Fibroblast of gingiva (primary cell): ENCODE measurements around the gene ALG1.
"Not testable (repeated sequence)": the region's sequence is repeated elsewhere in the genome, so short reads cannot be mapped to it uniquely, and the experiment has no call there.

Source experiments
- DNase-seq: peaks from one replicate; pipeline ENCODE4 v3.0.0-alpha.2; 2011; ENCODE audit warnings: low read depth

ALG1 gene

DNA sequence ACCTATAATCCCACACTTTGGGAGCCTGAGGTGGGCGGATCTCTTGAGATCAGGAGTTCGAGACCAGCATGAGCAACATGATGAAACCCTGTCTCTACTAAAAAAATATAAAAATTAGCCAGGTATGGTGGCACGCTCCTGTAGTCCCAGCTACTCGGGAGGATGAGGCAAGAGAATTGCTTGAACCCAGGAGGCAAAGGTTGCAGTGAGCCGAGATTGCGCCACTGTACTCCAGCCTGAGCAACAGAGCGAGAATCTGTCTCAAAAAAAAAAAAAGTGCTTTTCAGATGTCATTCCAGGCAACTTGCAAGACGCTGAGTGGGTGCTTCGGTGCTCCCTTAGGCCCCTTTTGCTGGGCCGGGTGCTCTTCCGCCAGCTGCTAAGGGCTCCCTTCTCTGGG, 27.1 kb upstream of the ALG1 start:
- not testable (repeated sequence) for DNase-seq

DNA sequence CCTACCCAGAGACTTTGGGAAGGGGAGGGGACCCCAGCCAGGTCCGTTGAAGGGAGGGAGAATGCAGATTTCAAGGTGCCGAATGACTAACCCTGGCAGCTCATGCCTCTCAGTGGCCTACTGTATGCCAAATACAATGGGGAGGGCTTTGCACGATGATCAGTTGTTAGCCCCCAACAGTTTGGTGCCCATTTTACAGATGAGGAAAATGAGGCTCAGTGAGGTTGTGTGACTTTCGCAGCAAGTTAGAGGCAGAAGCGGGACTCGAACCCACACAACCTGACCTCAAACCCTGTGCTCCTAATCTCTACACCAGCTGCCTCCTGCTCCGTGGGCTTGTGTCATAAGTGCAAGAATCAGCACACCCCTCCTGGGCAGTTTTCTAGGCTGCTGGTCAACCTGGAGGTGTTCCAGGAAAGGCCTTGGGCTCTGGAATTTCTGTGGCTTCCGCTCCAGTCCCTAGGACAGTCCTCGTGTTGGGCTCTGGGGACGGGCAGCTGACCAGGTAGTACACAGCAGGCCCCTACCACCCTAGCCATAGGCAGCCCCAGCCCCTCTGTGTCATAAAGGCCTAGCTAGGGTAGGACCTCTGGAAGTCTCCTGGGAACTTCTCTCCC, 26.0 kb upstream of the ALG1 start:
- DNase-seq: no peak

DNA sequence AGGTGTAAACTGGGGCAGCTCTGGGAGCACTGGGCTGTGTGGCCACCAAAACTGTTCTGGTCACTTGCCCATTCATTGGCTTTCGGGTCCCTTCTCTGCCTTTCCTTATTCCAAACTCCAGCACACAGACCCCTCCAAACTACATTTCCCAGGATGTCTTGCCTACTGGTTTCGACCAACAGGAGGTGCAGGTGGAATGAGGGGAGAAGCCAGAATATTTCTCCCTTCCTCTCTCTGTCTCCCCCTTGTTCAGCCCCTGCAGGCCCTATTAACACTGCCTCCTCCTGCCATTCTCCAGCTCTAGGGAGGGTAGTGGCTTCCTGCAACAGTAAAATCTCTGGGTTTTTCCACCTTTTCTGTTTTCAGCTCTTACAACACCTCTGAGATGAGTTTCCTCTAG, 24.7 kb upstream of the ALG1 start:
- no peak for DNase-seq

DNA sequence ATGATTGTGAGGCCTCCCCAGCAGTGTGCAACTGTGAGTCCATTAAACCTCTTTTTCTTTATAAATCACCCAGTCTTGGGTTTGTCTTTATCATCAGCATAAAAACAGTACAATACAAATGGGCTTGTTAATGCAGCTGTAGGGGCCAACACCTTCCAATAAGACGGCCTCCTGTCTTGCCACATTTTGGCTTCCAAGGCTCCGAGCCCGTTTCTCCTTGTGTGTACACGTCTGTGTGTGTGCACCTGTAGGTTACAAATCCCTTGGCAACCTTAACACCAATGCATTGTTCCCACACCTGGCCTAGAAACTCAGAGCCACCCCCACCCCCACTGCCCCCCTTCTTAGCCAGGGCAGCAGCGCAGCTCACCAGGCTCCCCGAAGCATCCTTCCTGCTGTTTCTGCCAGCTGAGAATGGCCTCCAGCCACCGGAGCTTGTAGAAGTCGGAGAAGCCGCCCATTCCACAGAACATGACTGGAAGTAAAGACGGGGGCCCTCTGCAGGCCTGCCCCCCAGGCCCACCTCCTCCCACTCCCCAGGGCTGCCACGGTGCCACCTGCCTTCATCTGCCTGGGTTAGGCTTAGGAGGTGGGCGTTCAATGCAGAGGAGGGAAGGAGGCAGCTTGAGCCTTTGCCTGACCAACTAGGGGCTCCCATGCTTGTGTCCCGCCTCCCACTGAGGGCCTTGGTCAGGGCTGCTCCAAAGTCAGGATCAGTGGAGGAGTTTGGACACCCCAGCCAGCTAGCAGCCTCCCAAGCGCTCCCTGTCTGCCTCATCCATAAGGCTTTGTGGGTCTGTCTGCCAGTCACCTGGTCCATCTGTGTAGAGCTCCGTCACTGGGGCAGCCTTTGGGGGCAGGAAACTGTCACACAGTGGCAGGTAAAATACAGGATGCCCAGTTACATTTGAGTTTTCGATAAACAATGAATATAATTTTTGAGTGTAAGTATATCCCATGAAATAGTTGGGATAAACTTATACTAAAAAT, 16.5 kb upstream of the ALG1 start:
- no peak for DNase-seq

DNA sequence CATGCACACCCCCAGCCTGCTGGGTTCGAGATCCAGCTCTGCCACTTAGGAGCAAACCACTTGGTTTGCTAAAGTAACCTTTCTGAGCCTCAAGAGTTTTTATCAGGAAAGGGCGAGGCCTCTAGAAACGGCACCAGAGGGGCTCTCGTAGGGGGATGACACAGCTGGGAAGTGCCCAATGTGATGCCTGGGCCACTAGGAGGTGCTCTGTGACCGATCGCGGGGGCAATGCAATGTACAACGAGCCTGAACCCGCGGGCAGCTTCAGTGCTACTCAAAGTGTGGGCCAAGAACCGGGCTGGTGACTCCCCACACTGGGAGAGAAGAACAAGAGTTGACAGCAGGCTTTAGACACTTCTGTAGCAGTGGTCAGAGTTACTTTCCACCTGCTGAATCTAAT, 15.3 kb upstream of the ALG1 start:
- no peak for DNase-seq

DNA sequence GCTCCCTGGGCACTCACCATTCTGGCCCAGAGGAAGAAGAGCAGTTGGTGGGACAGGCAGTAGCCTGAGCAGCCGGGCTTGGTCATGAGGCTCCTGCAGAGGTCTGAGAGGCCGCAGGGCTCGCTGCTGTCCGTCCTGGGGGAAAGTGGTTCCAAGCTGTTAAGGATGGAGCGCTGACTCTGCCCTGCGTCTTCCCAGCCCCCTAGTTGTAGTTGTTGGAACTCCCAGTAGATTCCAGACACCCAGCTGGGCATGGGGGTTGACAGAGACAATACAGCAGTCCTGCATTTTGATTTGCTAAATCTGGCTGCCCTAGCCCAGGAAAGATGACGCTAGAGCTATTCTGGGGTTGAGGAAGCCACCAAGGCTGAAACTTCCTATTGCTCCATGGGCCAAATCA, 13.2 kb upstream of the ALG1 start:
- no peak for DNase-seq

DNA sequence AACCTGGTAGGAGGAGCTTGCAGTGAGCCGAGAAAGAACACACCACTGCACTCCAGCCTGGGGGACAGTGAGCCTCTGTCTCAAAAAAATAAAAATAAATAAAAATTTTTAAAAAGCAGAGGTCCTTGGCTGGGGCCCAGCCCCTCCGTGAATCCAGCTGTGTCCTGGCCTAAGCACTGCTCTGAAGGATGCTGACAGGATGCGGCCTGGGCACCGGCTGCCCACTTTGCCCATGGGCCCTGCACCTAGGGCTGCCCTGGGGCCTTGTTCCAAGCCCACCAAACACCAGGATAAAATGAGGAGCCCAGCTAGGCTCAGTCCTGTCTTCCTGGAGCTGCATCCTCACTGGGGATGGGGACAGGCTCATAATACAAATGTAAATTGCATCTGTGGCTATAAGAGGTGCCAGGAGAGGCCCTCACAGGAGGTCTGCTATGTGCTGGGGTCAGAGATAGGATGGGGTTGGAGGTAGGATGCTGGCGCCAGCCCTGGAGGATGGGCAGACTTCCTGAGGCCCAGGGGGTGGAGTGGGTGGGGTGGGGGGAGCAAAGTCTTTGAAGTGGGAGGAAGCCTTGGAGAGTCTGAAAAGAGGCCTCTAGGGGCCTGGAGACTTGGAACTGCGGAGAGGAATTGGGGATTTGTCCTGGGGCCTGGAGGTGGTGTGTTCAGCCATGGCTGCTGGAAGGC, 12.1 kb upstream of the ALG1 start:
- no peak for DNase-seq

DNA sequence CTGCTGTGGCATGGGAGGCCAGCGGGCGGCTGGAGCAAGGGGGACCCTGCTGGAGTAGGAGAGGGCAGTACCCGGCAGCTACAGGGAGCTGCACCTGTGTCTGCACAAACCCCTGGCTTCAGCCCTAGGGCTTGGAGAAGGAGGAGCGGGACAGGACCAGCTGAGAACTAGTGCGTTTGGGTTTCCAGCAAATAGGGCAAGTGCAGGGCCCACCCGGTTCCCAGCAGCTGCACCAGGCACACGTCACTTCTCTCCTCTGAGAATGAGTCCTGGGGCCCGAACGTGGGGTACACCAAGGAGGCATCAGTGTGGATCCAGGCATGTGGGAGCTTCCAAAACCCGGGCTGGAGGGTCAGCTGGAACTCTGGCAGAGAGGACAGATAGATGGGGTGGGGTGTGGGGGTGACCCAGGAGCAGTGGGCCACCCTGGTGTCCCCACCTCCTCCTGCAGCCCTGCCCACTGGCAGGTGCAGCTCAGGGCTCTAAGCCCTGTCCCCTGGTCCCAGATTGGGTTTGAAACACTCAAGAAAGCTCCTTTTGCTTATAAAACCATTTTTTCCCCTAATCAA, 11.5 kb upstream of the ALG1 start:
- no peak for DNase-seq

DNA sequence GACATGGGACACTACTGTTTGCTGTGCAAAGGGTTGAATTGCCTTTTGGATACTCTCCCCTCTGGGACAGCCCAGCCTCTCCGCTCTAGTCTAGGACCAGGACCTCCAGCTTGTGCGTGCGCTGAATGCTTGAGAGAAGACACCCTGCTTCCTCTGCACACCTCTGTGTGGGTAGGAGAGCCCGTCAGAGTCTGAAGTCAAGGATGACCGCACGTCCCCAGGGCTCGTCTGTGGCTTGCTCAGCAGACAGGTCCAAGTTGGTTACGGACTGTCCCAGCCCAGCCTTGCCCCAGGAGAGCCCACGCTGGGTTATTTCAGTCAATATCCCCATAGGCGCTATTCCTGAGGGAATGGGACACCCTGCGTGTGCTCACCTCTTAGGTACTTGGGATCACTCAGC, 9.6 kb upstream of the ALG1 start:
- no peak for DNase-seq

DNA sequence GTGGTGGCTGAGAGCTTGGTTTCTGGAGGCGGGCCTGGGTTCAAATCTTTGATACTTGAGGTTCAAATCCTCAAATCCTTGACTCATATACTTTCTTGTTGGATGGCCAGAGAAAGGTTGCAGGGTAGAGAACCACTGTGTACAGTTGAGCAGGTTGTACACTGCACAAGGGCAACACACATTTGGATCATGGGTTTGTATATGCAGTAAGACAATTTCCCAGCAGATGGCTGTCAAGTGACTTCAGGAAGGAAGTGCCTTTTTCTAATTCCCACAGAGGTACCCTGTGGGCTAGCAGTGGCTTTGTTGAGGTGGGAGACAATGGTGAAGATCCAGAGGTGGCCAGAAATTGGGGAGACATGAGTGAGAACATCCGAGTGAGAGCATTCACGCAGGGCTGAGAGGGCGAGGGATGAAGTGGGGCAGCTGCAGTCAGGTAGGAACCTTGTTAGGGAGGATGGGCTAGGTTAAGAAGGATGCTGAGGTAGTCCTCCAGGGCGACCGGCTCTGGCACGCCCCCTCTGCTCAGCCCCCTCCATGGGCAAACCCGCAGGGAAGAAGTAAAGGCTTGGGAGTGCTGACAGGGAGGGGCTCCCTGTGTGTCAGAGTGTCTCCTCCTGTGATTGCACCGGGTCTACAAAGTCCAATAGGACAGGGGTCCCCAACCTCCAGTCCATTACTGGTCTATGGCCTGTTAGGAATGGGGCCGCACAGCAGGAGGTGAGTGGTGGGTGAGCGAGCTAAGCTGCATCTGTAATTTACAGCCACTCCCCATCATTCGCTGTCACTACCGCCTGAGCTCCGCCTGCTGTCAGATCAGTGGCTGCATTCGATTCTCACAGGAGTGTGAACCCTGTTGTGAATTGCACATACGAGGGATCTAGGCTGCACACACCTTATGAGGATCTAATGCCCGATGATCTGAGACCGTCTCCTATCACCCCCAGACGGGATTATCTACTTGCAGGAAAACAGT, 8.6 kb upstream of the ALG1 start:
- DNase-seq: no peak

DNA sequence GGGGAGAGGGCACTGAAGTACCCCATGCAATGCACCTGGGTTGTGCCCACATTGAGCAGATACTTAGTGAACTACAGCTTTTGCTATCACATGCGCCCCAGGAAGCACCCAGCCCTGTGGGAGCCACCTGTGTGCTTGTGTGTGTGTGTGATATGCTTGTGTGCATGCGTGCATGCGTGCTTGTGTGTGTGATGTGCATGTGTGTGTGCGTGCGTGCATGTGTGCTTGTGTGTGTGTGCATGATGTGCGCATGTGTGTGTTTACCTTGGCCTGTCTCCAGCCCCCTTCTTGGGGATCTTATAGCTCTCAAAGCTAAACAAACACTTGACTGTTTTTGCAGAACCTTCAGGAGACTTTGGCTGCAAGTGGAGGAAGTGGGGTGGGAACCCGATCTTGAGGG, 6.7 kb upstream of the ALG1 start:
- no peak for DNase-seq

DNA sequence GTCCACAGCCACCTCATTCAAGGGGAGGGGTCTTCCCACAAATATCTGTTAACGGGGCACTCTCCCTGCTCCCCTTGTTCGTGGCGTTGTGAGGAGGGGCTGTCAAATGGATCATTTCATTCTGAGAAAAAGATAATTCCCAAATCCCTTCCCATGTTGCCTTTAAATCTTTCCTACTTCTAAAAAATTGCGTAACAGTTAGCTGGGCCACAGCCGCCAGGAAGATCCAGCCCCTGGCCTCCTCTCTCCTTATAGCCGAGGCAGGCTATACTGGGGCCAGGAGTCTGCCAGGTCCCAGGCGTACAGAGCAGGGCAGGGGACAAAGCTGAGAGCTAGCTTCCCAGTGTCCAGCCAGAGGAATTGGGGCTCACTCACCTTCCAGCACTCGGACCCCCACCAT, 6.3 kb upstream of the ALG1 start:
- DNase-seq: no peak

DNA sequence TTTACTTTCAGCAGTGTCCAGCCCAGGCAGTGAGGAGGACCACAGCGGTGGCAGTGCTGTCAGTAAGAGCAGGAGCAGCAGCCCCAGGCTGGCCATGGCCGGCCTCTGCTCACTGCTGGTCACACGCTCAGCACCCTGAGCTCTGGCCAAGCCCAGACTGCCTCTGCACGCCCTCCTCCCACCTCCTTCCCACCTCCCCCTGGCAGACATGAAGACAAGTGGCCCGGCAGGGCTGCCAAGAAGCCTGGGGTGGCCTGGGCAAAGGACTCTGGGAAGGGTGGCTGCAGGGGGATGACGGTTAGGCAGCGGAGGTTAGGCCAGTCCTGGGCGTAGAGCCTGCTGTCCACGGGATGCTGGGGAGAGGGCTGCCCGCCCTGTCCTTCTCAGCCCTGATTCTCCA, 5.8 kb upstream of the ALG1 start, which contains the start of gene C16orf89:
Gene C16orf89 (minus strand): TSS at position 144 of the 400 bp plus-strand sequence. CDS start 48 bp downstream, at position 96.
- no peak for DNase-seq

DNA sequence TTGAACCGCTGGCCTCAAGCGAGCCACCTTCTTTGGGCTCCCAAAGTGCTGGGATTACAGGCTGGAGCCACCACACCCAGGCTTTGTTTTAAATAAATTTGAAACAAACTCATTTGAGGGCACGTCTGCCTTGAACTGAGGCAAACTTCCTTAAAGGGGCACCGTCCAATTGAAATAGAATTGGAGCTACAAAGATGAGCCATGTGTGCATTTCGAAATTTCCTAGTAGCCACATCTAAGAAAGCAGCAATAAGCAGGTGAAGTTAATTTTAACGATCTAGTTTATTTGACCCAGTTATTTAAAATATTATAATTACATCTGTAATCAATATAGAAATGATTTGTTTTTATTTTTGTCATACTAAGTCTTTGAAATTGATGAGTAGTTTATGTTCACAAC, 5.1 kb upstream of the ALG1 start:
- no peak for DNase-seq

DNA sequence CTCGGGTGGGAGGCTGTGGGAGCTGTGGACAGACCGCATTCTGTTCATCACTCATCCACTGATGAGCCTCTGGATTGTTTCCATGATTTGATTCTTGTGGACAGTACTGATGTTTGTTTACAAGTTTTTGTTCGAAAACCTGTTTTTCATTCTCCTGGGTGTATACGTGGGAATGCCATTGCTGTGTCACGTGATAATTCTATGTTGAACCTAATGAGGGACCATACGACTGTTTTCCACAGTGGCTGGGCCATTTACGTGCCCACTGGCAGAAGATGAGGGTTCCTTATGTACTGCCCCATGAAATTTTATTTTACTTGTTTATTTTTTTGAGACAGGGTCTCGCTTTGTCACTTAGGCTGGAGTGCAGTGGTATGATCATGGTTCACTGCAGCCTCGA, 2.6 kb upstream of the ALG1 start:
- no peak for DNase-seq

DNA sequence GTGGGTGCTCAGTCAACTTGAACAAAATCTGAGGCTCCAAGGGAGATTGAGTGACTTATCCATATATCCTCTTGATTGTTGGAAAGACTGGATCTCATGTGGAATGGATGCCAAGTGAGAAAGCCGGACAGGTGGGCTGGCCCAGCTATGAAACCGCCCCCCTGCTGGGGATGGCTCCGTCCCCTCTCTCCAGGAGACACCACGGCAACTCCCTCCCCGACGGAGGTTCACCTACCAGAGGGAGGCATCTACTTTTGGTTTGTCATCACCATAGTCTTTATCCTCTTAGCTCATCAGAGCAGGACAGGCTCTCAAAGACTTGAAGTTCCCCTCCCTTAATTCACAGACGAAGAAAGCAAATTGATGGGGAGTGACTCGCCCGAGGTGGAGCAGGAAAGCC, 1.8 kb upstream of the ALG1 start:
- DNase-seq: no peak

DNA sequence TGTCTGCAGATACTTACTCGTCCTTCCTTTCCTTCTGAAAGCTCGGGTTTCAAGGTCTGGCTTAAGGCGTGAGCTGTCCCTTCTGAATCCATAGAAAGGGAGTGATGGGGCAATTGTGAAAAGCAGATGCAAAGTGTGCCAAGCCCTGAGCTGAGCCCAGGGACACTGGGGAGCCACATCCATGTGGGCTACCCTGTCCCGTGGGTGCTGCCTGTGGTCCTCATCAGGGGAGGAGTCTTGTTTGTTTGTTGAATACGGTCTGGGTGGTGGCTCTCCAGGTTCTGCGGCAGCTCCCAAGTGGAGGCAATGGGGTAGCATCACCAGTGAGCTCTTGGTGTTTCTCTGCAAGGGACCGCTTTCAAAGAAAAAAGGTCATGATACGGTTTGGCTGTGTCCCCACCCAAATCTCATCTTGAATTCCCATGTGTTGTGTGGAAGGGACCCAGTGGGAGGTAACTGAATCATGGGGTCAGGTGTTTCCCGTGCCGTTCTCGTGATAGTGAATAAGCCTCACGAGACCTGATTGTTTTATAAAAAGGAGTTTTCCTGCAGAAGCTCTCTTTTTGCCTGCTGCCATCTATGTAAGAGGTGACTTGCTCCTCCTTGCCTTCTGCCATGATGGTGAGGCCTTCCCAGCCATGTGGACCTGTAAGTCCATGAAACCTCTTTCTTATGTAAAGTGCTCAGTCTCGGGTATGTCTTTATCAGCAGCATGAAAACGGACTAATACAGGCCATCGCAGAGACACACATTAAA, 1.0 kb upstream of the ALG1 start:
- no peak for DNase-seq

DNA sequence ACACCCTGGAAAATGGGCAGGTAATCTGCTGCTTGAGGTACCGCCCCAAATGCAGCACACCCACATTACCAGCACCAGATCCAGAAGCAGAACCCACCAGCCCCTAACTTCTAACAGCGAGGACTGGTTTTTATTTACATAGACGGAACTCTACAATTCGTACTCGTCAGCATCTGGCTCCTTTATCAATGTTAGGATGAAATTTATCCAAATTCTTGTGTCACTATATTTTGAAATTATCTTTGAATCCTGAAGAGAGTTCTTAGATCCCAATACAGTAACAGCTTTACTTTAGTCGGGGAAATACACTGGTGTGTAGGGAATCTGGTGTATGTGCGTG, 332 bp upstream of the ALG1 start:
- DNase-seq: no peak

DNA sequence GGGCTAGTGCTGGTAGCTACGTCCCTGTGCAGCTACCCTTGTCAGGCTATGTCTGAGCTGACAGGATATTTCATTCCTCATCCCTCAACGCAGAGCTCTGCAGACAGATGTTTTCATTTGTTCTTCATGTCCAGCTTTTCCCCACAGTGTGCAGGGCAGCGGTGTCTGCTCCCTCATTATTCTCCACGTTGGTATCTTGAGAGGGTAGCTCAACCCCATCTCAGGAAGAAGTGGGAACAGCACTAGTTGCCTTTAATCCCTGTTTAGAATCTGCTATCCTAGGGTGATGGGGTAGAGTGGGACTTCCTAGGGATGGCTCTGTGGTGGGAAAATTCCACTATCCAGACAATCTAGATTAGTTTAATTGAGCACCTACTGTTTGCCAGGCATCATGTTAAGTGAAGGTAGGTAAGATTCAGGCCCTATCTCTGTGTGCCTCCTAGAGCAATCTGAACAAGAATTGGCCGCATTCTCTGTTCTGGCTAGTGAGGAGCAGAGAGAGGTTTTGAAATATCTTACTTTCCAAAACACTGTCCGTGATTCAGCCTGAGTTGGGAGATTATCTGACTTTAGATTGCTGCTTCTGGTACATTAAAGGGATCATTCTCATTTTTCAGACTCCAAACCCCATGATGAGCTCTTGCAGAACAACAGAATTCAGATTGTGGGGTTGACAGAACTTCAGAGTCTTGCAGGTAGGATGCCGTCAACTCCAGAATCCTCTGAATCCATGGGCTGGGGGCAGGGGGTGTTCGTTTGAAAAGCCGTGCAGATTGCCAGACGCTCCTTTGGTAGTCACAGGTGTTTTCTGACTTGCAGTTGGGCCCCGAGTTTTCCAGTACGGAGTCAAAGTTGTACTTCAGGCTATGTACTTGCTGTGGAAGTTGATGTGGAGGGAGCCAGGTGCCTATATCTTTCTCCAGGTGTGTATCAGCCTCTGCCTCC, 963 bp downstream of the ALG1 start:
- DNase-seq: no peak

DNA sequence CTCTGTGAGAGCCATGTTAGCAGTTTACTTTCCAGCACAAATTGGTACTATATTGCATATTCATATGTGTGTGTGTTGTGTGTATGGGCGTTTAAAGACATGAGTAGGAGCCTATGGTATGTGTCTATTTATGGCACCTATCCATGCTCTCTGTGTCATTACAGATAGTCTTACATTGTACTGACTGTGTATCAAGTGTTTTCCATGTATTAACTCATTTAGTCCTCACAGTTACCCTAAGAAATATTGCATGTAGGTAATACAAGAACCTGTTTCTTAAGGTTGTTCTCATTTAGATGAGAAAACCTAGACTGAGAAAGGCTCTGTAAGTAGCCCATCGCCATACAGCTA, 1.6 kb downstream of the ALG1 start:
- no peak for DNase-seq
